Activated CD4-positive, CD25-positive, alpha-beta regulatory T cell treated with anti-CD3 and anti-CD28 coated beads, Interleukin-2, amount 50 U/mL, for 16 hours (primary cell): ENCODE results near the gene RS1.

Source experiments
- DNase-seq: peaks from one replicate; pipeline ENCODE4 v3.0.0-alpha.2; 2020; ENCODE audit warnings: low read depth, low spot score

Gene RS1

DNA sequence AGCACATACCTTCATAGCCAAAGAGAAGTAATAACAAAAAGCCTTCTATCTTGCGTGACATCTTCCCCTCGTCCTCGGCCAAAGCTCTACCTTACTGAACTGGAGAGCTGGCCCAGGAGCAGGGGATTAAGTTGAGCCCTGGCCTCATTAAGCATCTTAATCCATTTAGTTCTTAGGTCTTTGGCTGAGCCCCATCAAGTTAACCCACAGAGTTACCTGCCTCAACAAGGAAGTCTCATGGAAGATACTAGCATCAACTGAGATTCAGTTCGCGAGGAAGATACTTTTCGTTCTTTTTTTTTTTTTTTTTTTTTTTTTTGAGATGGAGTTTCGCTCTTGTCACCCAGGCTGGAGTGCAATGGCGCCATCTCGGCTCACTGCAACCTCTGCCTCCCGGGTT, at the start of gene RS1:
Gene RS1 (minus strand): TSS at position 101 of the 400 bp plus-strand sequence. CDS start 40 bp downstream, at position 61.
- DNase-seq = no peak

DNA sequence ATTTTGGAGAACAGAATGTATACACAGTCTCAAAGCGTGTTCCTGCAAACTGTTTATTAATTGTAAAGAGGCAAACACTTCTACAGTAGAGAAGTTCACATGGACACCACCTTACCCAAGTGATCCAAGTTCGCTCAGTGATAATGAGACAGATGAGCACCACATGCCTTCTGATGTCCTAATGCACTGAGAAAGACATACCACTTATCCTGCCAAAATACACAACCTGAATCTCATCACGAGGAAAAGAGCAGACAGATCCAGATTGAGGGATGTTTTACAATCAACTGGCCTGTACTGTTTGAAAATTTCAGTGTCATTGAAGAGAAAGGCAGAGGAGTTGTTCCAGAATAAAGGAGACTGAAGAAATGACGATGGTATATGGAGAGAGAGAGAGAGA, 47.9 kb upstream of the RS1 start:
- no peak for DNase-seq

DNA sequence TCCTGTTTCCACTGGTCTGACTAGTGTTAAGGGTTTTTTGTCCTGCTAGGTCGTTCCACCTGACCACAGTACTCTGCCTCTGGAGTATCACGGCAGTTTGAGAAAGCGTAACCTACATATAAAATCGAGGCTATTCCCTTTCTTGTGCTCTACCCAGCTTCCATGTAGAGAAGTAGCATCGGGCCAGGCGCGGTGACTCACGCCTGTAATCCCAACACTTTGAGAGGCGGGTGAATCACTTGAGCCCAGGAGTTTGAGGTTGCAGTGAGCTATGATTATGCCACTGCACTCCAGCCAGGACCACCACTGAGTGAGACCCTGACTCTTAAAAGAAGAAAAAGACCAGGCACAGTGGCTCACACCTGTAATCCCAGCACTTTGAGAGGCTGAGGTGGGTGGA, 43.0 kb upstream of the RS1 start:
- no peak for DNase-seq

DNA sequence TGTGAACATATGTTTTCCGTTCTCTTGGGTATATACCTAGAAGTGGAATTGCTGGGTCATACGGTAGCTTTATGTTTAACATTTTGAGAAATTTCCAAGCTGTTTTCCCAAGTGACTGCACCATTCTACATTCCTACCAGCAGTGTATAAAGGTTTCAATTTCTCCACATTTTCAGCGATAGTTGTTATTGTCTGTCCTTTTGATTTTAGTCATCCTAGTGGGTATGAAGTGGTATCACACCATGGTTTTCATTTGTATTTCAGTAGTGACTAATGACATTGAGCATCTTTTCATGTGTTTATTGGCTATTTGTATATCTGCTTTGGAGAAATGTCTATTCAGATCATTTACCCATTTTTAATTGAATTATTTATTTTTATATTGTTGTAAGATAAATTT, 37.9 kb upstream of the RS1 start:
- no peak for DNase-seq

DNA sequence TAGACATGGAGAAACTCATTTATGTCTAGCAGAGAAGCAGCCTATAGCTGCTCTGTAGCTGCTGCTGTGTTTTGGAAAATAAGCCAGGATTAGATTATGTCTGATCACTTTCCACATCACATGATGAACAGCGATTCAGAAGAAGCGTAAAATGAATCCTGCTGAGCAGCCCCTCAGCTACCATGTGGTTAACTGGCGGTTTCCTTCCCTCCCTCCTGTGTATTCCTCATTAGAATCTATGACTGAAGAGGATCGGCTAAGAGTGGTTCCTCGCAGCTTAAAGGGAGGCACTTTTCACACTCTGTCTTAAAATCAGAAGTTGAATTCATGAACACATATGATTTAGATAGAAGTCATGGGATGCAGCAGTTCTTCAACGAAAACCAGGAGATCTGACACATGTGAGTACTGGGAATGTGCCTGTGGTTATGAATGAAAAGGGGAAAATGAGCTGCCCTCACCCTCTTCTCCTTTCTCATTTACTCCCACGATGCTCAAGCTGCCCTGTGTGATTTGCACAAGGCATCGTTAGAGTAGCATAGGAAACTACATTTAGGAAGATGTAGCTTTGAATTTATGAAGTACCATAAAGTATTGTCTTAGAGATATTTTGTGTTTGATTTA, 35.6 kb upstream of the RS1 start, which contains the start of gene PPEF1:
Gene PPEF1 (plus strand): TSS at position 220 of the 624 bp plus-strand sequence. CDS start 136 bp downstream, at position 356.
- no peak for DNase-seq

DNA sequence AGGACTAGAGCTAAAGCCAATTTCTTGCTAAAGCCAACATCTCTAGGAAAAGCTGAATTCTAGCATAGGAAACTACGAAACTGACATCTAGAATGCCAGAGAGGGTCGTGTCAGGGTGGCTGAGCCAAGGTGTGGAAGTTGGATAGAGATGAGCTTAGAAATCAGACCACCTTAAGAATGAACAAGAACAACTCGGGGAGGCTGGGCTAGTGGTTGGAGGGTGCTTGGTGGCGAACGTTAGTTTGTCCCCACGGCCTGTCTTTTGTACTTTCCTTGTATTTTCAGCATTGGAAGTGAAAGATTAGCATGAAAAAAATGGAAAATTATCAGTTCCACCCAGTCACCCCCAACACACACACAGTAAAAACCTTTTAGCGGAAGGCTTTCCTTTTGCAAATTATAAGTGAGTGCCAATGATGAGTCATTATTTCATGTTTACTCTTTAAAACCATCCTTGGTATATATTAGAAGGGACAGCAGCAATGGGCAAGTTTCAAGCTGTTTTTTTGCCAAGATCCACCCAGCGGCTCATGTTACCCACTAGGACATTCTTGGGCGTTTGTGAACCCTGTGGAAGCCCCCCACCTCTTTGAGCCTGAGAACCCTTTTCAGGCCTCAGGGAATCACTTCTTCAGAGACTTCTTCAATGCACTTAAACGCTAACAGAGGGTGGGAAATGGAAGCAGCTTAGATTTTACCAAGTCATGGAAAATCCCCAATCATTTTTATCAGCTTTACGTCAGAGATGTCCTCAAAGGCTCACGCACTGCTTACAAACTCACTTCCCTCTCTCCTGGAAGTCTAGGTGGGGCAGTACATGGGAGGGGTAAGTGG, 30.7 kb upstream of the RS1 start:
- DNase-seq = no peak

DNA sequence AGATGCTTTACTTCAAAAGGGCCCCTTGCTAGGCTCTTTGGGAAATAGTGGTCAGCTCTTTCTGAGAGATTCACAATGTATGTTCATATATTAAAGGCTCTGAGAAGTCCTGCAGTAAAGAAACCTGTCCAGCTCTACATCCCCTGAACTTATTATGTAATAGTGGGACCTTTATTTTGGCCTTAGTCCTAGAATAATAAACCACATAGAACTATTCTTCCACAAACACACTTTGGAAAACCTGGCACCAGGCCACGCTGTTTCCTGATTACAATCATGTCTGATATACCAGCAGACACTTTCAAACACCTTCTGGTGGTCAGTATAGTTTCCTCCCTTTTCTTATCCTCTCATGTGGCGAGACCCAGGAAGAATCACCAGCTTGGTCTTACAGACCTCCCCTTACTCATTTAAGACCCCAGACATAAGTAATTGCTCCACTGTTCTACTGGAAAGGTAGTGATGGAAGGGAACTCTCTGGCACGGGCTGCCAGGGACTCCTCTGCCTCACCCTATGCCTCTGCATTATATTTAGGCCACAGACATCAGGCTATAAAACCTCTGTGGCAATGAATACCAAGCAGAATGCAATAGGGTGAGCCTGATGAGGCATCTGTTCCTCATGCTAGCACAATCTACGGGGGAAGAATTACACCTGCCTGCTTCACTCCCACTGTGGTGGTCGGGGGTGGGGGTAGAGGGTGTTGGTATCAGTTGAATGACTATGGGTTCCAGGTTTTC, 29.9 kb upstream of the RS1 start:
- no peak for DNase-seq

DNA sequence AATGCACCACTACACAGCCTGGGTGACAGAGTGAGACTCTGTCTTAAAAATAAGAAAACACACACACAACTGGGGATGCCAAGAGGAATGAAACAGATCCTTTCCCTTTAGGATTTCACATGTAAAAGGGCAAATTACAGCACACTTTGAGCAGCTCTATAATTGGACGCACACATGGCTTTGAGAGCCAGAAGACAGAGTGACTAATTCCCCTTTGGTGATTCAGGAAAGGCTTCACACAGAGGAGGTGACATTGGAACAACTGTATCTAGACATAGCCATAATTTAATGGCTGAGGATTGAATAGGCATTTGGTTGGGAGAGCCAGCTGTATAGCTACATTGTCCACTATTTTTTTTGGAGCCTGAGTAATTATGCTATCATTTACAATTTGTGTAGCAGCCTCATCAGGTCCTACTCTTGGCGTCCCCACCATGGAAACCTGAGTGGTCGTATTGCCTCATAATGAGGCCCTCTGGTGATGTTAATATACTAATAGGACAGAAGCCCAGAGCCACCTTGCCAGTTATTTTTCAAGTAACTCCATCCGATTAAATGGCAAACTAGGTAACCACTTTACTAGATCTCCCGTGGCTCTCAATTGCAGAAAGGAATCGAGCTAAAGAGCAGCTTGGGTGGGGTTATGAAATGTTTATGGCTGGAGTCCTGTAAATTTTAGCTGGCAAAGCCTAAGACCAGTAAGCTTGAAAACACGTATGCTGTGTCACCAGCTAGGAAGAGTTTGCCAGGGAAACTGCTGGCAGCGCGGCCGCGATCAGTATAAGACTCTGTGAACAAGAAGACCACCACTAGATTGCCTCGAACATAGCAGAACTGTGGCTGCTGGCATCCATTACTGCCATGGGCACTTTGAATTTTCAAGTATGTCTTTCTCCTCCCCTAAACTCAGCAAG, 27.1 kb upstream of the RS1 start:
- DNase-seq = no peak

DNA sequence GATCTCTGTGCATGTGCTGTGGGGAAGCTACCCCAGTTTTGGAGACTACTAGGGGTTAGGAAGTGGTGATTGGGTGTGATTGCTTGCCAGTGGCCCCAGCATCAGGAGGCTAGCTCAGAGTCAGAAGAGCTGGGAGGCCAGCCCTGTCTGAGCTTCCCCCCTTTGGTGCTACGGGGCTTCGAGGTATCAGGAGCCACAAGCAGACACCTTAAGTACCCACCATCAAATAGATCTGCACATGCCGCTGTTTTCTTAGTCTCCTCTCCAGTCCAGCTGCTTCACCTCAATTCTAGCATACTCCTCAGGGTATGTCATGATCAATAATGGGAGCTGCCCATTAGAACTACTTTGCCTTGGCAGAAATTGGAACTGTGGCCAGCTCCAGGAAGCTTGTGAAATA, 24.7 kb upstream of the RS1 start:
- no peak for DNase-seq

DNA sequence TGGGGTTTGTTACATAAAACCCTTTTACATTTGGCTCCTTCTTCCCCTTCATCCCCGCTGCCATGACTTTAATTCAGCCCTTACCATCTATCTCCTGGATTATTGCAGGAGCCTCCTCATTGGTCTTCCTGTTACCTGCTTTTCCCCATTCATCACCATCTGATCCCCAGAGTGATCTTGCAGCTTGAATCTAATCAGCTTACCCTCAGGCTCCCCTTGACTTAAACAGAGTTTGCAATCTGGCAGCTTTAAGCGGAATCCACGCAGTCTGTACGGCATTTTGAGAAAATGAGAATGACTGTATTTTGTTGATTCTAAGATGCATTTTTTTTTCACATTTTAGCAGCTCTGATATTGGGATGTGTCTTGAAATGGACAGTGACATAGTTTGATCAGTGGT, 20.6 kb upstream of the RS1 start:
- DNase-seq = no peak

DNA sequence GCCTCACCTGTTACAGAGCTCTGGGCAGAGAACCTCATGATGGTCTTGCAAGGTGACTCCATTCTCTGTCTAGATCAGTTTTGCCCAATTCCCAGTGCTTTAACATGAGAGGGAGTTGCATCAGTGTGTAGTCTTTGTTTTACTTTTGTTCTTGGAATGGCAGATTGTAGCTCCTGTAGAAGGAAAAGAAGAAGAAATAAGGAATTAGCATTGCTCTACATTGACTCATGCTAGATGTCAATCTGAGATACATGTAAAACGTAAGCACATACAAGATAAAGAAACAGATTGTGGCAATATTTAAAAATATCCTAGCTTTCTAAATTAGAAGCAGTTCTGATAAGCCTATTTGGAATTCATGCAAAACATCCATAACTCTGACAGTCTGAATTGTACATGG, 19.5 kb upstream of the RS1 start:
- no peak for DNase-seq

DNA sequence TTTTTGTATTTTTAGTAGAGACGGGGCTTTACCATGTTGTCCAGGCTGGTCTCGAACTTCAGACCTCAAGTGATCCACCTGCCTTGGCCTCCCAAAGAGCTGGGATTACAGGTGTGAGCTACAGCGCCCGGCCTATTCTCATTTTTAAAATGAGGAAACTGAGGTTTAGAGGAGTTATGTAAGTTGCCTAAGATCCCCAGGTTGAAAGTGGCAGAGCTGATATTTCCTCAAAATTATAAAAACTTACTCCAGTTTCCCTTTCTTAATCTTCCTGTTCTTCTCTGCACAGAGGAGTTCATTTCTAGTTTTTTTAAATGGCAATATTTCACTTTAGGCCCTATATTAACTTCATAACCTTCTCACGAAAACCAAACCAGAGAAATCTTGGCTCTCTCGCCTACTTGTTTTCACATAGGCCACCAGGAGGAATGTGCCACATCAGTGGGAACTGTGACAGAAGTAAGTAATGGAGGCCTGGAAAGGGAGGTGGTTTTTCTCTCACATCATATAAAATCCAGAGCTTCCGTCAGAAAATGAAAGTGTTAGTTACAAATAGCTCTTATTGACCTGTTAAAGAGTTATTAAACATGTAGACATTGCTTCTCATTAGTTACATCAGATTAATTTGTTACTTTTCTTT, 16.1 kb upstream of the RS1 start:
- DNase-seq = no peak

DNA sequence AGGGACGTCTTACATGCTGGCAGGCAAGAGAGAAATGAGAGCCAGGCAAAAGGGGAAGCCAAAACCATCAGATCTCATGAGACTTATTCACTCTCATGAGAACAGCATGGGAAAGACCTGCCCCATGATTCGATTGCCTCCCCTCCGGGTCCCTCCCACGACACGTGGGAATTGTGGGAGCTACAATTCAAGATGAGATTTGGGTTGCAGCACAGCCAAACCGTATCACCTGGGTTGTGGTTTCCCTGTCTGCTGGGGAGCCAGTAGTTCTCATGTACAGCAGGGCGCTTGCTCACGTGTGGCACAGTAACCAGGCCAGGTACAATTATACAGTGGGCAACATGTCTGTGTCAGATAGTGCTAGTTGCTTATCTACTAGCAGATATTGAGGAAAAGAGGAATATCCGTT, 11.1 kb upstream of the RS1 start:
- no peak for DNase-seq

DNA sequence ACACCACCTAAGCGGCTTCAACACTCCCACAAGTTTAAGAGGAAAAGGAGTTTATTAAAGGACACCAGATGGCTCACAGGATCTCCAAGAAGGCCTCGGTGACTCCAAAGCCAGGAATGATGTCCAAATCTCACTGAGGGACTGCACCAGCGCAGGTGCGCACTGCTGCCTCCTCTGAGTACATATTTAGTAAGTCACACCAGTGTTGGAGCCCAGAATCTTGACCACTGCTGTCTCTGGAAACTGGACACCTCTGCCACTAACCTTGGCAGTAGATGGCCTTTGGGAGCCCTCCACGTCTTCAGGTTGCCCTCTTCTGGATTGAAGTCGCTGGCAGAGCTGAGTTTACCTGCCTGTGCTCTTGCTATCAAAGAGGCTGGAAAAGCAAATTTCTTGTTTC, 10.1 kb upstream of the RS1 start:
- no peak for DNase-seq

DNA sequence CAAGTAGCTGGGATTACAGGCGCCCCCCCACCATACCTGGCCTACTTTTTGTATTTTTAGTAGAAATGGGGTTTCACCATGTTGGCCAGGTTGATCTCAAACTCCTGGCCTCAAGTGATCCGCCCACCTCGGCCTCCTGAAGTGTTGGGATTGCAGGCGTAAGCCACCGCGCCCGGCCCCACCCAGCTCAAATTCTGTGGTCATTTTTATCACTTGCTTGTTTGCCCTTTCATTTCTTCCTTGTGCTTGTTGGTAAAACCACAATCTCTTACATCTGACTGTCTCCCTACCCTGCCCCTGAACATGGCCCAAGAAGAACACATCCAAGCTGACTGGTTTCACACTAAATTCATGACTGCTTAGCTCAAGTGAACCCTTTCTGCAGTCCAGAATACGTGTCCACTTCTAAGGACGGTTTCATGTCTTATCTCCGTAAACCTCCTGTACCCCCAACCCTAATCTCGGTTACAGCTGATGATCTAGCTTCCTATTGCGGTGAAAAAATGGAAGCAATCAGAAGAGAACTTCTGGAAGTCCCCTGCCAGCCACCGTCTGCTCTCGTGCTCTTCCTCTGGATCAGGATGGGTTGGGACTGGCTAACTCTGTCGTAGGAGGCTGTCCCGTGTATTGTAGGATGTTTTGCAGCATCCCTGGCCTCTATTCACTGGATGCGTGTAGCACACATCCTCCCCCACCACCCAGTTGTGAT, 5.4 kb upstream of the RS1 start:
- DNase-seq = no peak

DNA sequence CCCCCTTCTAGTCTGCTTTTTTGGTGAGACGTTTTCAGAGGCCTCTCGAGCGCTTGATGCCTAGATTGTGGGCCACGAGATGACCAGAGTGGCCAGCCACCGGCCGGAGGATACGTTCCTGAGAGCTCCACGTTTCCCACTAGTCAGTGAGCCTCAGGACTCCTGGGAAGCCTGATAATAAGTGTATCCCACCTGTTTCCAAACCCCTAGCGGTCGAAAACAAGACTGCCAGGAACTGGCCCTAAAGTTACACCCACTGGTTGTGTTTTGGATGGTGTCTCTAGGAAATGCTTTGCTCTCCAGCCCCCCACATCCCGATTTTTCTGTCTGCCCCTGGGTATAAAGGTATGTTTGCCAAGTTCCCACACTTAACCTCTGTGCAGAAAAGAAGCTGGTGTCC, 4.6 kb upstream of the RS1 start:
- no peak for DNase-seq

DNA sequence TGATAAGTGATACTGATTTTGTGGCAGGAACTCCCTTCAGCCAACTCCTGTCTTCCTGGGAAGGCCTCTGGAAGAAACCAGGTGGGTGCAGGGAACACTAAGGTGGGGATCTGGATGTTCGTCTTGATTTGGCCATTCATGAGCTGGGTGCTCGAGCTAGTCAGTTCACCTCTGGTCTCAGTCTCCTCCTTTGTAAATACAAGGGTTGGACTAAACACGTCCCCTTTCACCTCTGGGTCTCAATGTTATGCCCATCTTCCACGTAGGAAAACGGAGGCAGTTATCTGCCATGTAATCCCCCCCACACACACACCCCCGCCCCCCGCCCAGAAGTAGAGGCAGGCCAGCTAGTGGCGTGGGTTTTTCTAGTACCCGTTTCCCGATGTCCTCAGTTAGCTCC, 4.1 kb upstream of the RS1 start:
- DNase-seq = no peak

DNA sequence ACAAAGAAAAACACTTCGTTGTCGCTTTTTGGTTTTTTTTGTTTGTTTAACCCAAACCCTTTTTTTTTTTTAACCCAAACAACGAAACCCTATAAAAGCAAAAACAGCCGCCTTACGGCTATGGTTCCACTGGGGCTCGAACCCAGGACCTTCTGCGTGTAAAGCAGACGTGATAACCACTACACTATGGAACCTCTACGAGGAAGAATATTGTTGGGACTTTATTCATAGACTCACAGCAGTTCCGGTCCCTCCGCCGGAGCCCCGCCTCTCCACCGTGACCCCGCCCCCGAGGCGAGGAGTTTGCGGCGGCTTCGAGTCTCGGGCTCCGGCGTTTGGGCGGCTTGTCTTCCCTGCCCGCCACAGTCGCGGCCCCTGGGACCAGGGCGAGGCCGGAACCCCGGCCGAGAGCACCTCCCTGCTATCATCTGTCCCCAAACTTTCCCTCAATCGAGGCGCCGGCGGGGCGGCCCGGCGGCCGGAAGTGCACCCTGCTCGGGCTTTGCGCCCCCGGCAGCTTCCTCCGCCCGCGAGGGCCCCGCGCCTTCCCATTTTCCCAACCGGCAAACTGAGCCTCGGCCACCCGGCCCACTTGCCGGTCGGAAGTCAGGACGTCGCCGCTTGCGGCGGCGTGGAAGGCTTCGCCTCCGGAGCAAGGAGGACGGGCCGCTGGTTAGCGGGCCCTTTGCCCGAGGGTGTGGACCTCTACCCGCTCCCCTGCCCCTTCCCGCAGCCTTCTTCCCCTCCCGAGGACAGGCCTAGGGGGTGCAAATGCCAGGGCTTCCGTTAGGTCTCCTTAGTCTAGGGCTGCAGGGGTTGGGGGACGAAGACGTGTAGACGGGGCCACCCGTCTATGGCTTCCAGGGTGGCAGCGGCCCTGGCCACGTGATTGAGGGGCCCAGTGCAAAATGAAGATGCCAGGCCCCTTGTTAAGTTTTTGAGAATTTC, 3.2 kb upstream of the RS1 start:
- DNase-seq = peak; percentile 59

DNA sequence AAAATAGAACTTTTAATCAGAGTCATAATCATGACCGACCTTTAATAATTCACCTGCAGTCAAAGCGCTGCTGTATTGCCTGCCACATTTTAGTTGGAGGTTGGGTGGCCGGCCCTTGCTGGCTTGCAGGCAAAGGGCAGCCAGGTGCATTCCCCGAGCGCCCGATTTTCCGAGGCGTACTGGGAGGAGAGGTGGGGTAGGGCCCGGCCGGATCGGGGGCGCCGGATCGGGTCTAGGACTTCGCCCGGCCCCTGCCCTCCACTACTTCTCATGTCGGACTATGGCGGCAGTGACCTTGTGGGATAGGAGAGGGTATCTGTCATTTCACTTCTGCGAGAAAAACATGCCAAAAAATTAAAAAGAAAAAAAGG, 2.5 kb upstream of the RS1 start:
- no peak for DNase-seq
